ENCODE results near the gene A2M.

DNA sequence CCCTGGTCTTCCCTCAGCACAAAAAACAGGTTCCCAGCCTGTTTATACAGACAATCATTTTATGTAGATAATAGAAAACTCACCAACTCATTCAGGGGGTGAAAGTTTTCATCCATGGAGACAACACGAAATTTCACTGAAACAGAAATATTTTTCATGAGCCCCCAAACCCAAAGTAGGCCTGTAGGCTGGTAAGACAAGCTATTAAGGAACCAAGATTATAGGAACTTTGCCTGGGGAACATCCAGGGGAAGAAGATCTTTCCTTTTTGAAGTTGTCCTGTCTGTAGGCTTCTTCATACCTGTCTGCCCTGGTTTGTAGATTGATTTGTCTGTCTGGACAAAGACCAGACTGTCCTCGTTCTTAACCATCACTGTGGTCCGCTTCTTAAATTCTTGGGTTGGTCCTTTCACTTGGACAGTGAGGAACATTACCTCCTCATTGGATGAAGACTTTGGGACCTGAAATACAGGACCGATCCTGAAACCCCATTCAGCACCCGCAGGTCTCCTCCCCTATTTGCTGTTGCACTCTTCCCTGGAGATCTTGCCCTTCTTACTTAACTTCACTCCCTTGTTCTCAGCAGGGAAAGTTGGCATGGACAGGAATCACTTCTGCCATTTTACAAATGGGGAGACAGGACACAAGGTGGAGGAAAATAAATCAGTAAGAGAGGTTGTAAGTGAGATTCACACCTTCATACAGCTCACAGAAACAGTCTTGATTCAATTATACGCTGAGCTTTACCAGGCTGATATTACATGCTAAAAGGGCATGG lies 3.5 kb downstream of the A2M start:
- TF ChIP-seq, protein P1, sequence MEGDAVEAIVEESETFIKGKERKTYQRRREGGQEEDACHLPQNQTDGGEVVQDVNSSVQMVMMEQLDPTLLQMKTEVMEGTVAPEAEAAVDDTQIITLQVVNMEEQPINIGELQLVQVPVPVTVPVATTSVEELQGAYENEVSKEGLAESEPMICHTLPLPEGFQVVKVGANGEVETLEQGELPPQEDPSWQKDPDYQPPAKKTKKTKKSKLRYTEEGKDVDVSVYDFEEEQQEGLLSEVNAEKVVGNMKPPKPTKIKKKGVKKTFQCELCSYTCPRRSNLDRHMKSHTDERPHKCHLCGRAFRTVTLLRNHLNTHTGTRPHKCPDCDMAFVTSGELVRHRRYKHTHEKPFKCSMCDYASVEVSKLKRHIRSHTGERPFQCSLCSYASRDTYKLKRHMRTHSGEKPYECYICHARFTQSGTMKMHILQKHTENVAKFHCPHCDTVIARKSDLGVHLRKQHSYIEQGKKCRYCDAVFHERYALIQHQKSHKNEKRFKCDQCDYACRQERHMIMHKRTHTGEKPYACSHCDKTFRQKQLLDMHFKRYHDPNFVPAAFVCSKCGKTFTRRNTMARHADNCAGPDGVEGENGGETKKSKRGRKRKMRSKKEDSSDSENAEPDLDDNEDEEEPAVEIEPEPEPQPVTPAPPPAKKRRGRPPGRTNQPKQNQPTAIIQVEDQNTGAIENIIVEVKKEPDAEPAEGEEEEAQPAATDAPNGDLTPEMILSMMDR (conservative IDR thresholded peaks at IDR 0.05), result no peak
- TF ChIP-seq EZH2 (IDR thresholded peaks at IDR 0.05; ENCODE audit: low read depth), result no peak

Measured in PC-9 (cell line).